Inflammatory macrophage treated with lipopolysaccharide for 1 hour (primary cell): ENCODE results near the gene HM13.
"Not testable (repeated sequence)": the region's sequence is repeated elsewhere in the genome, so short reads cannot be mapped to it uniquely, and the experiment has no call there.

Experiments used
- DNase-seq, 2 donors: peaks; one replicate each; pipeline ENCODE4 v3.0.0-alpha.2; 2020 to 2022

The HM13 gene

DNA sequence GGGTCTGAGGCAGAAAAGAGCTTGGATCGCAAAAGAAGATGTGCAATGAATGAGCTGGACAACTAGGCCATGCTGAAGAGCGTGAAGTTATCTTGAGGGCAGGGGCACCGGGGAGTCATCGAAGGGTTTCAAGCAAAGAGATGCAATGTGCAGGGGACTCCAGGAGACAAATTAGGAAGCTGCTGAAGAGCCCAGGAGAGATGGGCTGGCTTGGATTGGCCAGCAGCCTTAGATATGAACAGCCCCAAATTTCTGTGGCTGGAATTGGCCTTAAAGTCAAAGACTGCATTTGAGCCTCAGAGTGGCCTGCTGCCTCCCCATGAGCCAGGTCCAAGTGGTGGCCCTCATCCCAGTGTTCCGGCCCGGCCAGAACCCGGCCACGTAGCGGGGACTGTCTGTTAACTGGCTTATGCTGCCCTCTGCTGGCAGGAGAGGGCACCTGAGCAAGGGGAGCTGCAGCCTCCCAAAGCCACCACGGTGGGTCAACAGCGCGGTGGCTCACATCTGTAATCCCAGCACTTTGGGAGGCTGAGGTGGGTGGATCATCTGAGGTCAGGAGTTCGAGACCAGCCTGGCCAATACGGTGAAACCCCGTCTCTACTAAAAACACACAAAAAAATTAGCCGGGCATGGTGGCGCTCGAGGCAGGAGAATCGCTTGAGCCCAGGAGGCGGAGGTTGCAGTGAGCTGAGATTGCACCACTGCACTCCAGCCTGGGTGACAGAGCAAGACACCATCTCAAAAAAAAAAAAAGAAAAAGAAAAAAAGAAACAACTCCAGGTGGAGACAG lies 11.2 kb upstream of the HM13 start:
- peak; percentile 43 to 86 for DNase-seq

DNA sequence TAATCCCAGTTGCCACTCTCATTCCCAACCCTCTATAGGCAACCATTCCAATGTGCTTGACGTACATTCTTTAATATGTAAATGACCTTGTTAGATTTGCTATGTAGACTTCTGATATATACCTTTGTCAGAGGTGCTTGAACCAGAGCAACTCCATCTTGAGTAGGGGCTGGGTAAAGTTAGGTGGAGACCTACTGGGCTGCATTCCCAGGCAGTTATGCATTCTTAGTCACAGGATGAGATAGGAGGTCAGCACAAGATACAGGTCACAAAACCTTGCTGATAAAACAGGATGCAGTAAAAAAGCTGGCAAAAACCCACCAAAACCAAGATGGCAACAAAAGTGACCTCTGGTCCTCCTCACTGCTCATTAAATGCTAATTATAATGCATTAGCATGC lies 8.3 kb upstream of the HM13 start:
- no peak for DNase-seq

DNA sequence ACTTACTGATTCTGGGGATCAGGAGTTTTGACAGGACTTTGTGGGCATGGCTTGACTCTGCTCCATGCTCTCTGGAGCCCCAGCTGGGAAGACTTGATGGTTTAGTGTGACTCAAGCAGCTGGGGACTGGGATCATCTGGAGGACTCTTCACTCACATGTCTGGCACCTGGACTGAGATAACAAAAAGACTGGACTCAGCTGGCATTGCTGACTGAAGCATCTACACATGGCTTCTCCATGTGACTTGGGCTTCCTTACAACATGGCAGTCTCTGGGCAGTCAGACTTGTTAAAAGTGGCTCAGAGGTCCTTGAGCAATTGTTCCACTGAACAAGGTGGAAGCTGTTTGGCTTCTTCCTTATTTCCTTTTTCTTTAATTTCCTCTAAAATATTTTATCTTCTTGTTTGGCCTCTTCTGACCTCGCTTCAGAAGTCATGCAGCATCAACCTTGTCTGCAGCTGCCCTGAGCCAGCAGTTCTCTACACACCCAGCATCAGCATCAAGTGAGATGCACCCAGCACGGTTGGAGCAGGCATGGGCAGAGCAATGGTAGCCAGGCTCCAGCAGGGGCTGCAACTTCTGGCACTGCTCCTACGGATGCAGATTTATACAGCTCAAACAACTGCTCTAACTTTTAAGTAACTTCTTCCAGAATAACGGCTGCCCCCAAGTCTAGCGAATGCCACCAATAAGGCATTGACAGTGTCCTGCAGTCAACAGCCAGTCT lies 5.6 kb upstream of the HM13 start:
- no peak for DNase-seq

DNA sequence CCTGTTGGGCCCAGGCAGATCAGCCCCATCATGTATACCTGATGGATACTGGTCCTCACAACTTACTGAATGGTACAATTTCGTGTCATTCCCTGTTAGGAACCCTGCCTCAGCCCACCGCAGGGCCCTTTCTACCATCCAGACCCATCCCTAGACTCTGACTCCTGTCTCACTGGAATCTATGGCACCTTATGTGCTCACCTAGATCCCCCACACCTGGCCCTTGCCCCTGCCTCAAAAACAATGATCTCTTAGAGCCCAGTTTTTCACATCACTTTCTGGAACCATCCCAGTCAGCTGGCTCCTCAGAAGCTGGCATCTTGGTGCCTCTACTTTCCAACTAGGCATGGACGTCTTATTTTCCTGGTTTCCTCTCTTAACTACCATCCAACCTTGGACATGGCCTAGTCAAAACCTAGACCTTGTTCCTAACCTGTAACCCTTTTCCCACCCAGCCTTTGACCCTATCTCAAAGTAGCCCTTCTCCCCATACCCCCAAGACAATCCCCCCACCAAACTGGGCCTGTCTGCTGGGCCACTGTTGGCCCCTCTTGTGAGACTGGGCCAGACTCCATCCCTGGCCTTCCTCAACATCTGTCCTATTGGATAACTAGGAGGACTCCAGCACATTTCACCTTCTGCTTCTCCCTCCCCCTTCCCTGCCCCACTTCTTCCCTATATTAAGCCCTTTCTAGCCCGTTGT lies 981 bp downstream of the HM13 start:
- no peak for DNase-seq

DNA sequence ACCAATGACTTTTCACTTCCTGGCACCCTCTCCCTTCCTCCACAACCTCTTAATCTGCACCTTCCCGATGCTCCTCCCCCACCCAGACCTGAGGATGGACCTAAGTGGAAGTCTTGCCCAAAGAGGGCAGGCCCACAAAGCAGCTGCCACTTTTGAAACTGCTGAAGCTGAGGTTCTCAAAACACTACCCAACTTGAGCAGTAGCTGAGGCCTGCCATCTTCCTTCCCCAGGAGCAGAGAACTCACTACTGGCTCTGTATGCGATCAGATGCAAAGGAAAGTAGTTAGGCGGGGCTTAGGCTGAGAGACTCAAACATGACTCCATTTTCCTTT lies 1.5 kb downstream of the HM13 start:
- DNase-seq = peak in 1 of 2 donors; percentile 6

DNA sequence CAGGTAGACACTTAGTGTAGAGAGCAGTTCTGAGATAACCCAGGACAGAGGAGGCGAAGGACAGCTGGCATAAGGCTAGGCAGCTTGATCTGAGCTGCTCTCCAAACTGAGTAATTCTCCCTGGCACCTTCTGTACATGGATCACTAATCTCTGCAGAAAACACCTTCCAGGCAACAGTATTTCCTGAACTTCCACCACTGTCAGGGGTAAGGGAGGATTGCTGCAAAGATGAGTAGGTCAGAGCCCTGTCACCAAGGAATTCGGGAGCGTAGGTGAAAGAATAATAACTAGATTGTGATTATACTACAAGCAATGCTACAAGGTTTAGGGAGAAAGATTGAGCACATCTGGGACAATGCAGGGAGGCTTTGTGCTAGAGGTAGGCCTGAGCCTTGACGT lies 1.9 kb downstream of the HM13 start:
- DNase-seq = no peak

DNA sequence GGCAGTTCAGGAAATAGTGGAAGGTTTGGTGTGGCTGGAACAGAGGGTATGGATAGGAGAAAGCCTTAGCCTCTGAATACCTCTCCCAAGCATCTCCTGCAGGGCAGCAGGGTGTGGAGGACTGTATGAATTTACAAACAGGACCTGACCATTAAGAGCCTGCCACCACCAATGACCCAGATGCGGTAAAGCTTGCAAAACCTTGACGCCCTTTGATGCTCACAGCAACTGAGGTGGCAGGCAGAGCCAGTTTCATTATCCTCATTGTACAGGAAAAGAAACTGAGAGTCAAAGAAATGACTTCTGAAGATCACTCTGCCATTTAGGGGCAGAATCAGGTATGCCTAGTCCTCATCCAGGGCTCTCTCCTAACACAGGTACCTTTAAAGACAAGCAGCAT lies 2.4 kb downstream of the HM13 start:
- no peak for DNase-seq

DNA sequence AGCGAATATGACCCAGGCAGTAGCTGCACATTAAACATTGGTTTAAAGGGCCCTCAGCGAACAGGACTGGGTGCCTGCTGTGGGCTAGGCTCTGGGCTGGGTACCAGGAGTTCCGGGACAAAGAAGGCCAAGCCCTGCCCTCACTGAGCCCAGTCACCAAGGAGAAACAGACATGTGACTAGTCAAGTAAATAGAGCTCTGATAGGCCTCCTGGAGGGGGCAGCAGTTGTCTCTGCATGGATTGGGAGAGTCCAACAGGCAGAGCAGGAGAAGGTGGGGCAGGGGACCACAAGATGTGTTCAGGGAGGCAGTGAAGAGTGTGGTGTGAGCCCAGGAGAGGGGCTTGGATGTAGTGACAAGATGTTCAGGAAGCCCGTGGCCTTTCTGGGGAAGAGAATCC lies 3.1 kb downstream of the HM13 start:
- peak; percentile 69 to 71 for DNase-seq

DNA sequence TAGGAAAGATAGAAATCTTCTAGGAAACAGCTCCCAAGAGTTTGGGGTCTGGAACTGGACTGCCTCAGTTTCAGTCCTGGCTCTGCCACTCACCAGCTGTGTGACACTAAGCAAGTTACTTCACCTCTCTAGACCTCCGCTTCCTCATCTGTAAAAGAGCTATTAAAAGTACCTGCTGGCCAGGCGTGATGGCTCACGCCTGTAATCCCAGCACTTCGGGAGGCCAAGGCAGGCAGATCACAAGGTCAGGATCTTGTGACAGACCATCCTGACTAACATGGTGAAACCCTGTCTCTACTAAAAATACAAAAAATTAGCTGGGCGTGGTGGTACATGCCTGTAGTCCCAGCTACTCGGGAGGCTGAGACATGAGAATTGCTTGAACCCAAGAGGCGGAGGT lies 7.0 kb downstream of the HM13 start:
- DNase-seq = peak in 1 of 2 donors; percentile 74

DNA sequence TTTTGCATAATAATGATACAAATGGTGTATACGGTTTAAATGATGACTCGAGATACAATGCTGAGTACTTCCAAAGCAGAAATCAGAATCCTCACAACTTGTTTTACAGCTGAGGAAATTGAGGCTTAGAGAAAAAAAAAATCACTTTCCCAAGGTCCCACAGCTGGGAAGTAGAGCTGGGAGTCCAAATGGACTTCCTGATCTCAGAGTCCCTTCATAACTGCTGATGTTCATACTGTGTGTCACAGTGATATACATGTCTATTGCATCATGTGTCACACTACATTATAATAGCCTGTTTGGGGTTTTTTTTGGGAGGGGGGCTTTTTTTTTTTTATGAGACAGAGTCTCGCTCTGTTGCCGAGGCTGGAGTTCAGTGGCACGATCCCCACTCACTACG lies 8.5 kb downstream of the HM13 start:
- DNase-seq = peak; percentile 43 to 73

DNA sequence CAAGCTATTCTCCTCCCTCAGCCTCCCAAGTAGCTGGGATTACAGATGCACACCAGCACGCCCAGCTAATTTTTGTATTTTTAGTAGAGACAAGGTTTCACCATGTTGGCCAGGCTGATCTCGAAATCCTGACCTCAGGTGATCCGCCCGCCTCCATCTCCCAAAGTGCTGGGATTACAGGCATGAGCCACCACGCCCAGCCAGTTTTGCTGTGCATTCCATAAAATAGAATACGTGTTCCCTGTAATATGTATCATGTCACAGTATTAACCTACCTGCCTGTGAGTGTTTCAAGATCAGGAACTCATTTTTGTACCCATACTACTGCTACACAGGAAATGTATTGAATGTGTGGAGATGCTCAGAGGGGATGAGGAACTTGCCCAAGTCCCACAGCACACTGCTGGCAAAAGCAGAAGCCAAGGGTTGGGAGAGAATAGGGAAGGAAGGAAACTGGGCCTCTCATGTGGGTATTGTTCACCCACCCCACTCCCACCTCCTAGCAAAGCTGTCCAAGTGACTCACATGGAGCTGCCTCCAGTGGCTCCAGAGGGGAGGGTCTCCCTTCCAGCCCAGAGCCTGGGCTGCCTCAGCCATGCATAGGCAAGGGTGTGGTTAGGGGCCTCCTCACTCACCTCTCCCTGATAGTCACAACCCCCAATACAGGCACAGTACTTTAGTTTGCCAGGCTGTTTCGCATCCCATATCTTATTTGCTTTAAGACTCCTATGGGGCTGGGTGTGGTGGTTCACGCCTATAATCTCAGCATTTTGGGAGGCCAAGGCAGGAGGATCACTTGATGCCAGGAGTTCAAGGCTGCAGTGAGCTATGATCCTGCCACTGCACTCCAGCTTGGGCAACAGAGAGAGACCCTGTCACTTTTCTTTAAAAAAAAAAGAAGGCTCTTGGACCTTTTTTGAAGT lies 9.4 kb downstream of the HM13 start:
- DNase-seq = peak; percentile 83 to 93

DNA sequence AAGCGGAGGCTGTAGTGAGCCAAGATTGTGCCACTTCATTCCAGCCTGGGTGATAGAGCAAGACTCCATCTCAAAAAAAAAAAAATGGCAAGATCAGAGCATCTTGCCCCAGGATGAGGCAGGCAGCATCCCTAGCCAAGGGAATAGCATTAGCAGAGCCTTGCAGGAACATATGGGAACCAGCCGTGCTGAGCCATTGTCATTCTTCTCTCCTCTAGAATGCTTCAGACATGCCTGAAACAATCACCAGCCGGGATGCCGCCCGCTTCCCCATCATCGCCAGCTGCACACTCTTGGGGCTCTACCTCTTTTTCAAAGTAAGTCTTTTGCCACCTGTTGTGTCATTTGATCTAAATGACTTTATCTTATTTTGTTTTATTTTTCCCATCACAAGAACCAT lies 13.0 kb downstream of the HM13 start:
- no peak for DNase-seq

DNA sequence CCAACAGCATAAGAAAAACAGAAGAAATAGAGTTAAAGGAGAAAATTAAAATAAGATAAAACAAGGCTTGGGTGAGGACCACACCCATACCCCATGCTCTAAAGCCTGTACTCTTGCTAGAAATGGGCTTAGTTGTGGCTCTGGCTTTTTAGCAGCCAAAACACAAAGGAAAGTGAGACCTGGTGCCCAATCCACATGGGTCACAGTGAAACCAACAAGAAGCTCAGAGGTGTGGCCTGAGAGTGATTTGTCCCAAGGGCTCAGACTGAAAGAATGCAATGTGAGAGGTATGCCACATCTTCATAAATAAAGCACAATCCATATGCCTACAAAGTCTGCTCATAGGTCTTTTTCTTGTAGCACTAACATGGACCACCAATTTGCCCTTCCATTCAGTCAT lies 21.1 kb downstream of the HM13 start:
- DNase-seq = no peak

DNA sequence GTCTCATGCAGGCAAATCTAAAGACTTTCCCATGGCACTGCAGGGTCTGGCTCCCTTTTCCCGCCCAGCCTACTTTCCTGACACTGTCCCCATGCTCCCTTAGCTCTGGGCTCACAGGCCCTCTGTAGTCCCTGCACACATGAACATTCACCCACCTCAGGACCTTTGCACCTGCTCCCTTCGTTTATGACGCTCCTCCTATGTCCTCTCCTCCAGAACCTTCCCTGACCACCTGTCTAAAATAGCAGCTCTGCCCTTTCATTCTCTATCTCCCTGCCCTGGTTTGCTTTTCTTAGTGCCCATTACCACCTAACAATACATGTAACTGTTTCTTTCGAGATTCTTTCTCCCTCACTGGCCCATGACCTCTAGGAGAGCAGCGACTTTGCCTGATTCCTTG lies 22.3 kb downstream of the HM13 start:
- no peak for DNase-seq

DNA sequence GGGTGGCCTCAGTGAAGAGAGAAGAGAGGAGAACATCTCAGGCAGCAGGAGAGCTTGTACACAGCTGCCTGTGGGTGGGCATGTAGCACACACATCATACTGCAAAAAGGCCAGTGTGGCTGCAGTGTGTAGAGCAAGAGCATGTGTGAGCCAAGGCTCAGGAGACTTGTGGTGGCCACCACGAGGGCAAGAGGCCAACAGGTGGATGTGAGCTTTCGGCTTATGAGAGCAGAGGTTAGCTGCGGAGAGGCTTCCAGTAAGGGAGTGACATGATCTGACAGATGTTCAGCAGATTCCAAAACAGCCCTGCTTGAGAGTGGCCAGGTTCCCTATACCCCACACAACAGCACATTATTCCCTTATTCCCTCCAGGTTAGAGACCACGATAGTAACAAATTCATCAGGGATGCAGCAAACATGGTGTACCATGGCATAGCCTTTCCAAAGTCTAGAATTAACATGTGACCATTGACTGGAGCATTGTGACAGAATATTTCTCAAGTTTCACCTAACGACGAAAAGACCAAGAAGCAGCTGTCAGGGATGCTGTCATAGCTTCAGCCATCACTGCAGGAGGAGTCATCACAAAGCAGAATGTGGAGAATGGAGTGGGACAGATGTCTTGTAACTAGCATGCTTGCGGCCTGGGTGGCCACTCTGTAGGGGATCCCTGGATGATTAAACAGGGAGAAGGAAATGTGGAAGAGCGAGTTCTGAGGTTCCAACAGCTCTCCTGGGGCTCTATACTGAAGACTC lies 23.1 kb downstream of the HM13 start:
- DNase-seq = no peak

DNA sequence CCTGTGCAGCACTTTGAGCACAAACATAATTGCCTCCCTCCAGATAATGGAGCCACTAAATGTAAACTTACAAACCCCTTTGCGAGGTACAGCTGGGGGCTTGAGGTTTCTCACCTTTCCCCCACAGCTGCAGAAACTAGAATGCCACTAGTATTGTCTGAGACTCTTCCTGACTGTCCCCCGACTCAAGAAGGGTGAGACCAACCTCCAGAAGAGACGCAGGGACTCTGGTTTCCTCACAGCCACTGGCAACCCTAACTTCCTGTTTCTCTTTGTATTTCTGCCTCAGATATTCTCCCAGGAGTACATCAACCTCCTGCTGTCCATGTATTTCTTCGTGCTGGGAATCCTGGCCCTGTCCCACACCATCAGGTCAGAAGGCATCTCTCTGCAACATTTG lies 23.6 kb downstream of the HM13 start:
- peak in 1 of 2 donors; percentile 24 for DNase-seq

DNA sequence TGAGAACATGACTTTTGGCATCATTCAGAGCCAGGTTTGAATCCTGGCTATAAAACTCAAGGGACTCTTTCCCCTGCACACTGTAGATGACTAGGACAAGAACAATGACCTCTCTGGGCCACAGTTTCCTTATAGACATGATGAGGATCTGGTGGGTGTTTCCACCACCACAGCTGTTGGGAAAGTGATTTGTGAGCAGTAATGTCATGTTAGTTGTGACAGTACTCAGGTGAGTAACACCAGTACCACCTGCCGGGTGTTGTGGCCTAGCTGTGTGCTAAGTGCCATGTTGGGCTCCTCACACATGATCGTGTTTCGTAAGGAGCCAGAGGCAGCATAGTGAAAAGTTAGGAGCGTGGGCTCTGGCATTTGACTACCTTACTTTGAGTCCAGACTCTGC lies 24.1 kb downstream of the HM13 start:
- peak; percentile 22 to 61 for DNase-seq

DNA sequence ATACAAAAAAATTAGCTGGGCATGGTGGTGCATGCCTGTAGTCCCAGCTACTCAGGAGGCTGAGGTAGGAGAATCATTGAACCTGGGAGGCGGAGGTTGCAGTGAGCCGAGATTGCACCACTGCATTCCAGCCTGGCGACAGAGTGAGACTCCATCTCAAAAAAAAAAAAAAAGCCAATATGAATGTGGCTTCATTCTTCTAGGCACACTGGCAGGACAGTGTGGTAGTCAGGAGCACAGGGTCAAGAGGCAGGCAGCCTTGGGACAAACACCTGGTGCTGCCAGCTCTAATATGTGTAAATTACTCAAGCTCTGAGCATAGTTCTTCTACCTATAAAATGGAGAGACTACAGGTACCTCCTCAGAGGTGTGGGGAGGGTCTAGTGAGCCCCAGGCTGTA lies 25.4 kb downstream of the HM13 start:
- DNase-seq = not testable (repeated sequence)

DNA sequence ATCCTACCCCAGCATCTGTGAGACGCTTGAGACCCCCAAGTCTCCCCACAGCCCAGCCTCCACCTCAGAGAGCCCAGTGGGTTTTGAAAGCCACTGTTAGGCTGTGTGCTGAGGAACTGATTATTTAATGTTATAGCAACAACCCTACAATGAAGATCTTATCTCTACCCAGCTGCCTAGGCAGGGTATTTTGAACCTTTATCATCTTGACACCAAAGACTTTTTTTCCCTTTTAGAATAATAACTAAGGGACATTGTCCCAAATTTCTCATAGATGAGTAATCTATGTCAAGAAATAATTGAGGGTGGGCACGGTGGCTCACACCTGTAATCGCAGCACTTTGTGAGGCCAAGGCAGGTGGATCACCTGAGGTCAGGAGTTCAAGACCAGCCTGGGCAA lies 26.2 kb downstream of the HM13 start:
- no peak for DNase-seq

DNA sequence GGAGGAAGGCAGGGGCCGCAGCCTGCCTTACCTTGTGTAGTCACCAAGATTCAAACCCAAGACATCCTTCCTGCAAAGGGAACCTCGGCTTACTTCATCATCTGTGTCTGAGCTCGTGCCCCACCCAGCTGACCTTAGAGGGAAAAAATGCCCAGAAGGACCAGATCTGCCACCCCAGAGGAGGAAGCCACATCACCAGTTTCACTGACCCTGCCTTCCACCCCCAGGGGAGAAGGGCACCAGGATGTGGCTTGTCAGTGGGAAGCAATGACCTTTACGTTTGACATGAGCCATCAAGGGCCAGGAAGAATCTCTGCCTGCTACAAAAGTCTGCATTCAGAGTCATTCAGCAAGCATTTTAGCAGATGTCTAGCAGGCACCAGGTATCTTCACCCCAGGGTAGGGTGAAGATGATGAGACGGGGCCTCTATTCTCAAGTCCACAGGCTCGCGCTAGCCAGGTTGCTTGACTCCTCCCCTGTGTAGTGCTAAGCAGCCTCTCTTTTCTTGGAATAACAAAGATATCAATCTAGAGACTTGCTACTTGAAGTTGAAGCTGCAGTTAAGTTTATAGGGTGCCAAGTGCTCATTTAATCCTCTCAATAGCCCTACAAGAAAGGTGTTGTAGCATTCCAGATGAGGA lies 28.1 kb downstream of the HM13 start:
- DNase-seq = peak; percentile 70 to 84

DNA sequence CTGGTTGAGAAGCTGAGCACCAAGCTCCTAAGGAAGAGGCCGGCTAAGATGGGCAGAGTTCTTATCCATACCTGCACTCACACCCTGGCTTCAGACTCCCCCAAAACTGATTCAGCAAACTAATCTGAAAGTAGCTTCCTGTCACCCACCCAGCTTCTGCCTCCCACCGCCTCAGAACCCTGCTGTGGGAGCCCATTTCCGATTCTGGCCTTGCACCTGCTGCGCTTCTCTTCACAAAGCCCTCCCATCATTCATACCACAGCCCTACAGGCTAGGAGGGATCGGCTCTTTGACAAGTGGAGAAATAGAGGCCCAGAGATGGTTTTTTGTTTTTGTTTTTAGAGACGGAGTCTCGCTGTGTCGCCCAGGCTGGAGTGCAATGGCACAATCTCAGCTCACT lies 28.7 kb downstream of the HM13 start:
- DNase-seq = no peak
